ENCODE data around the gene FBXO48.
"Not testable (repeated sequence)": the region's sequence is repeated elsewhere in the genome, so short reads cannot be mapped to it uniquely, and the experiment has no call there.

Gene FBXO48

GRCh38 chr2:68467077-68467960 is at the start of gene FBXO48, which contains the start of gene APLF:
Gene FBXO48 (minus strand): TSS chr2:68467294. CDS start chr2:68465145, 2,149 bp downstream.
Gene APLF (plus strand): TSS chr2:68467585. CDS start chr2:68467732, 147 bp downstream.
- DNase-seq: peak; percentile 99

GRCh38 chr2:68516051-68516955 is 49.2 kb upstream of the FBXO48 start:
- no peak for DNase-seq

- DNase-seq: no peak
These were observed 47.3 kb upstream of the FBXO48 start for GRCh38 chr2:68514316-68514929.

DNA sequence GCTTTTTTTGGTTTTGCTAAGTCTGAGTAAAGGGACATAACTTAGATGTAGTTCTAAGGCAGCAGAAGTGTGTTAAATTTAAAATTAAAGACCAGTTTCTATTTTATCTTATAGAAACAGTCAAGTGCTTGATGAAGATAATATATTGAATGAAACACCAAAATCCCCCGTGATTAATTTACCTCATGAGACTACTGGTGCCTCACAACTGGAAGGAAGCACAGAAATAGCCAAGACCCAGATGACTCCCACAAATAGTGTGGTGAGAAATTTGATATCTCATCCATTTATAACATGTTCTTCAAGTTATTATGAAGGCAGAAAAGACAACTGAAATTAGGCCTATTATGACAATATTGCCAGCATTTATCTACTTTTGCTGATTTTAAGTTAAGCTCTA is 45.9 kb upstream of the FBXO48 start:
- no peak for DNase-seq

- no peak for DNase-seq
These were observed 45.2 kb upstream of the FBXO48 start for GRCh38 chr2:68512326-68512725.

DNA sequence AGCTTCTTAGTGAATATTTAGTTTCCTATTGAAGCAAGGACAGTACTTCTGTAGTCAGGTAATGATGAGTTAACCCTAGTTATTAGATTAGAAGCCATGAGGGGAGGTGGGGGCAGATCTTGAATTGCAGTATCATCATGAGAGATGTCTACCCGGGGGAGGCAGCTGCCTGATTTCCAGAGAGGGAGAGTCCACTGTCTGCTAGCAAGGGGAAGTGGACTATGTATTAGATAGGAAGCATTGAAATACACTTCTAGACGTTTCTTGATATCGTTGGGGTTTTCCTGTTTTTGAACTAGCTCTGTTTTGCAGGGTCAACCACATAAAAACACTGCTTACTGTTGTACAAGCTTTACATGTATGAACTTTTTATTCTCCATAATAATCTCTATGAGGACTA is 39.1 kb upstream of the FBXO48 start:
- DNase-seq: no peak

DNA sequence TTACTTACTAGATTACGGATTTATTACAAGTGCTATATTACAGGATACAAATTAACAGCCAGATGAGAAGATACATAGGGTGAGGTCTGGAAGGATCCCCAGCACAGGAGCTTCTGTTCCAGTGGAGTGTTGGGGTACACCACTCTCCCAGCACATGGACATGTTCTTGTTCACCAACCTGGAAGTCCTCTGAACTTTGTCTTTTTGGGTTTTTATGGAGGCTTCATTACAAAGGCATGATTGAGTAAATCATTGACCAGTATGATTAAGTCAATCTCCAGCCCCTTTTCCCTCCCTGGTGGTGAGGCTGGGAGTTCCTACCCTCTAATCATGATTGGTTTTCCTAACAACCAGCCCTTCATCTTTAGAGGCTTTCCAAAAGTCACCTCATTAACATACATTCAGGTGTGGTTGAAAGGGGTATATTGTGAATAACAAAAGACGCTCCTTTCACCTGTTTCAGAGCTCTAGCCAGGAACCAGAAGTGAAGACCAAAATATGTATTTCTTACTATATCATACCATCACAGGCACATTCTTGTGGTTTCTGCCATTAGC is 38.6 kb upstream of the FBXO48 start:
- DNase-seq: no peak

GRCh38 chr2:68501768-68502167 is 34.7 kb upstream of the FBXO48 start:
- DNase-seq: no peak

- DNase-seq: no peak
These were observed 33.6 kb upstream of the FBXO48 start for GRCh38 chr2:68500649-68501048.

- no peak for DNase-seq
These were observed 32.0 kb upstream of the FBXO48 start for GRCh38 chr2:68499133-68499532.

GRCh38 chr2:68491582-68491981 is 24.5 kb upstream of the FBXO48 start:
- DNase-seq: no peak

DNA sequence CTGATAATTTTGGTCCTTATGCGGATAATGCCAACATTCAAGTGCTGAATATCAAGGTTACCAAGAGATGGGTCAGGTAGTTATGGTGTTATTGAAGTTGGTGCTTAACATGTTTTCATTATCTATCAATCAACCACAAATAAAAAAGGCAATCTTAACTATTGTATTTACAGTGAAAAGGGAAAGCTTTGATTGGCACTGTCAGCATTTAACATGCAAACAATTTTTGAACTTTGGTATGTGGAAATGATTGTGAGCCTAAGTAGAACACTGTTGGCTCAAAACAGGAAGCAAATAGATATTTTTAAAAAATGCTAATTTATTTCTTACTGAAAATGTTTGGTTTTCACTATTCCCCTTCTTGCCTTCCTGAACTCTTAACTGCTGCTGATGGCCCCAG is 22.2 kb upstream of the FBXO48 start:
- no peak for DNase-seq

- not testable (repeated sequence) for DNase-seq
These were observed 21.5 kb upstream of the FBXO48 start for GRCh38 chr2:68488605-68489004.

DNA sequence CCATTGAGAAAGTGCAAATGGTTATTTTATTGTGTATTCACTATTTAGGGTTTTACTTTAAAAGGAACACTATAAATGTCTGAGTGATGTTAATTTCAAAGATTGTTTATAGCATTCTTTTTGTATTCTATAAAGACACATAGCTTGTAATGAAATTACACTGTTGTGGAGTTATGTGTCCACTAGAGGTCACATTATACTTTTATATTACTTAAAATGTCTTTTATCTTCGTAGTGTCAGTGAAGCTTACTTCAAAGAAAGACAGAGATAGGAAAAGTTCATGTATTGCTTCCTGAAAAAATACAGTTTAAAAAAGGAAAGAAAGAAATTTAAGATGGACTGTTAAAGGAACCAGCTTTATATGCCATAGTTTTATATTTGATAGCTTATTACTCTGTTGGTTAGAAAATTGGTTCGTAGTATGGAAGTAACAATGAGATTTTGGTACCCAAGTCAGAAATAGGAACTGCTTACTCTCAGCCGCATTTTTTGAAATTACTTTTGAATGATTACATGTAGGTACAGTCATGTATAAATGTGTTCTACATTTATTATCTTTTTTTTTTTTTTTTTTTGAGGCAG is 20.8 kb upstream of the FBXO48 start:
- DNase-seq: no peak

DNA sequence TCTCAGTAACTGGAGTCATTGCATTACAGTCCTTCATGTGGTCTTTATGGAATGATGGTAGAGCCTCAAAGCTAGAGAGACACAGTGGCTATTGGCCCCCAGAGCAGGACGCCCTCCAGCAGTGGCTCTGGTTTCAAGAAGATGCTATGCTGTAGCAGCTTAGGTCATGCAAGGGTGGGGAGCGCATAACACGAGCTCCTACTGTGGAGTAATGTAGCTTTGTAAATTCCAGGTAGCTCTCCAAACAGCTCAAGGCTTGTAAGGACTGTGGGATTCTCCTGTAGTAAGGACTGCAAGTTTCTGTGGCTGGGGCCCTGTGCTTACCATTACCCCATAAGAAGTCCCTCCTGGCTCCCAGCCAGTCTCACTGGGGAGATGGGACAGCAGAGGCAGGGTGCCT is 15.9 kb upstream of the FBXO48 start:
- DNase-seq: no peak

GRCh38 chr2:68482296-68482820 is 15.3 kb upstream of the FBXO48 start:
- DNase-seq: no peak

DNA sequence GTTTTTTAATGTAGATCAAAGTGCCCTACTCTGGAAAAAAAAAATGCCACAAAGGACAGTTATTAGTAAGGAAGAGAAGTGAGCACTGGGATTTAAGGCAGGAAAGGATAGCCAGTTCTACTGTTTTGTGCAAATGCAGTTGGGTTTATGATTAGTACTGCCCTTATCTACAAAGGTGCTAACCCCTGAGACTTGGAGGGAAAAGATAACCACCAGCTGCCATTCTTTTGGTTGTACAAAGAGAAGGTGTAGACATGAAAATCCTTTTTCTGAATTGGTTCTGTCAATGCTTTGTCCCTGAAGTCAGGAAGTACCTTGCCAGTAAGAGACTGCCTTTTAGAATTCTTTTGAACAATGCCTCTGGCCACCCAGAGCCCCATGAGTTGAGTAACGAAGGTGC is 11.6 kb upstream of the FBXO48 start:
- no peak for DNase-seq

GRCh38 chr2:68476454-68476853 is 9.4 kb upstream of the FBXO48 start:
- DNase-seq: no peak

DNA sequence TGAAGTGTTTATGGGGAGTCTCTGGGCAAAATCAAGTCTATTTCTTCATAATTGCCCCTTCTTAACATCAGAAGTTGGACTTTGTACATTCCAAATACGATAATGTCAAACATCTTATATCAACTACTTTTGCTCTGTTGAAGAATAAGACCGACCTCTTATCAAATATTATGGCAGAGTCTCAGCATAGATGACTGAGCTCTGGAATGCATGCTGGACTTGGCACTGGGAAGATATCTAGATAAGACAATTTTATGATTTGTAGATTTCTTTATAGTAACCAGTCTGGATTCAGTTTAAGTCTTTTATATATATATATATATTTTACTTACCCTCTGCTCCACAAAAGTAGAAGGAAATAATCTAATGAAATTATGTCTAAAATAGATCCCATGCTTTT is 8.5 kb upstream of the FBXO48 start:
- no peak for DNase-seq

GRCh38 chr2:68475110-68475509 is 8.0 kb upstream of the FBXO48 start:
- no peak for DNase-seq

DNA sequence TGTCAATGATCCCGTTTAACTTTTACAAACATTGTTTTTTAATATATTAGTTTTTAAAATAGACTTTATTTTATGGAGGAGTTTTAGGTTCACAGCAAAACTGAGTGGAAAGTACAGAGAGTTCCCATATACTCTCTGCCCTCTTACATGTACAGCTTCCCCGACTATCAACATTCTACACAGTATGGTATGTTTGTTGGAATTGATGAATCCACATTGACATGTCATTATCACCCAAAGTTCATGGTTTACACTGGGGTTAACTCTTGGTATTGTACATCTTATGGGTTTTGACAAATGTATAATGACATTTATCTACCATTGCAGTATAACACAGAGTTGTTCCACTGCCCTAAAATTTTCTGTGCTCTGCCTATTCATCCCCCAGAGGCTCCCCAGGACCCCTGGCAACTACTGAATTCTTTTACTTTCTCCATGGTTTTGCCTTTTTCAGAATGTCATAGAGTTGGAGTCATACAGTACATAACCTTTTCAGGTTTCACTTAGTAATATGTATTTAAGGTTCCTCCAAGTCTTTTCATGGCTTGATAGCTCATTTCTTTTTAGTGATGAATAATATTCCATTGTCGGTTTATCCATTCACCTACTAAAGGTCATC is 5.8 kb upstream of the FBXO48 start:
- no peak for DNase-seq

DNA sequence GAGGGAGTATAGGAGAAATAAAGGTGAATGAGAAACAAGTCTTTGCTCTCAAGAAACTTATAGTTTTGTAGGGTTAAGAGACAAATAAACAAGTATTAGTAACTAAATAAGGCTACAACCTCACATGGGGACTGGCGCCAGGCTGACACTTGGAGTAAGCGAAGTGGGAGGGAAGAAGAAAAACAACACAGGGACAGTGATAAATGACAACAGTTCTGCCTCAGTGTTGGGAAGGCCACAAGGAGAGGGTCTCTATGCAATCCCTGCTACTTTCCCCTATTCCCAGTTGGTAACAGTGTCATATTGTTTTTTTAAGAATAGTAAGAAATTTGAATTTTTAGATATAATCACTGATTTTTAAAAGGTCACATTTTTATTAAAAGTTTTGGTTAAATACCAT is 4.3 kb upstream of the FBXO48 start:
- DNase-seq: no peak

All from activated CD8-positive, alpha-beta memory T cell treated with anti-CD3 and anti-CD28 coated beads, Interleukin-2, amount 50 U/mL, for 4 hours (primary cell).